ENCODE measurements around the gene MED10. TPM values are rescaled to one million over a fixed set of nuclear protein-coding genes. Genes with fewer than 3 reads are reported as not detected.
A peak's percentile ranks its signal among the peaks of the same experiment; 100 is the strongest.

Gene MED10
- total and polyA plus RNA-seq, 9 of the 15 experiments (the other 6 are each of a cell fraction or from before 2014, with no cell fraction given), result 23.8 to 83.4 (median 58.8) TPM

DNA sequence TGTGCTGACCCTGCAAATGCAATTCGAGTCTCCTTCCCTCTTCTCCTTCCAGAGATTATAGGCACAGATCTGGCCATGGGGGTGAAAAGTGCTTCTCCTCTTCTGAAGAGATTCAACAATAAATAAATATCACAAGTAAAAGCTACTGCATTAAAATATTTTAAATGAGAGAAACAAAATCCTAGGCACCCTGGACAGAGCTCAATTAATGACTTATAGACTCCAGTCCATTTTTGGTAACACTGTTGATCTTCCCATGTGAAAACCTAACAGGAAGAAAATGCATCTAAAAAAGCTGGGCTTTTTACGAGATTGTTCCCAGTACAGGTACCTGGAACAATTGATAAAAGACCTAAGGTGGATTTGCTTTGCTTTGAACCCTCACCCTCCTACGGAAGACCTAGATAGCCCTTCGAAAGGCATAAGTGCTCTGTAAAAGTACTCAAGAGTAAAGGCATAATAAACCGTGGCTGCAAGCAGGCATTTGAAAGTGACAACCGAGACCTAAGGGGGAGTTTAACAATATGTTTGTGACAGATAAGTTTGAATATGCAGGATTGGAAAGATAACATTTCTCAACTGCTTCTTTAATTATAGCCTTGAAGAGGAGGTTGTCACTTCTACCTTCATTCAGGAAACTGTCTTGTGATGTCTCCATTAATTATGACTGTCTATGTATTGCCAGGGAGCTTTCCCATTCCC lies 29.4 kb upstream of the MED10 start (continued):
- TF ChIP-seq EHMT2 (IDR thresholded peaks at IDR 0.05), result no peak
- TF ChIP-seq, protein P1, sequence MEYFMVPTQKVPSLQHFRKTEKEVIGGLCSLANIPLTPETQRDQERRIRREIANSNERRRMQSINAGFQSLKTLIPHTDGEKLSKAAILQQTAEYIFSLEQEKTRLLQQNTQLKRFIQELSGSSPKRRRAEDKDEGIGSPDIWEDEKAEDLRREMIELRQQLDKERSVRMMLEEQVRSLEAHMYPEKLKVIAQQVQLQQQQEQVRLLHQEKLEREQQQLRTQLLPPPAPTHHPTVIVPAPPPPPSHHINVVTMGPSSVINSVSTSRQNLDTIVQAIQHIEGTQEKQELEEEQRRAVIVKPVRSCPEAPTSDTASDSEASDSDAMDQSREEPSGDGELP (CRISPR knock-in tag; IDR thresholded peaks at IDR 0.05; ENCODE audit: borderline replicate concordance), result no peak
- TF ChIP-seq ZNF212 (CRISPR knock-in tag; IDR thresholded peaks at IDR 0.05), result no peak
- TF ChIP-seq, protein P2, sequence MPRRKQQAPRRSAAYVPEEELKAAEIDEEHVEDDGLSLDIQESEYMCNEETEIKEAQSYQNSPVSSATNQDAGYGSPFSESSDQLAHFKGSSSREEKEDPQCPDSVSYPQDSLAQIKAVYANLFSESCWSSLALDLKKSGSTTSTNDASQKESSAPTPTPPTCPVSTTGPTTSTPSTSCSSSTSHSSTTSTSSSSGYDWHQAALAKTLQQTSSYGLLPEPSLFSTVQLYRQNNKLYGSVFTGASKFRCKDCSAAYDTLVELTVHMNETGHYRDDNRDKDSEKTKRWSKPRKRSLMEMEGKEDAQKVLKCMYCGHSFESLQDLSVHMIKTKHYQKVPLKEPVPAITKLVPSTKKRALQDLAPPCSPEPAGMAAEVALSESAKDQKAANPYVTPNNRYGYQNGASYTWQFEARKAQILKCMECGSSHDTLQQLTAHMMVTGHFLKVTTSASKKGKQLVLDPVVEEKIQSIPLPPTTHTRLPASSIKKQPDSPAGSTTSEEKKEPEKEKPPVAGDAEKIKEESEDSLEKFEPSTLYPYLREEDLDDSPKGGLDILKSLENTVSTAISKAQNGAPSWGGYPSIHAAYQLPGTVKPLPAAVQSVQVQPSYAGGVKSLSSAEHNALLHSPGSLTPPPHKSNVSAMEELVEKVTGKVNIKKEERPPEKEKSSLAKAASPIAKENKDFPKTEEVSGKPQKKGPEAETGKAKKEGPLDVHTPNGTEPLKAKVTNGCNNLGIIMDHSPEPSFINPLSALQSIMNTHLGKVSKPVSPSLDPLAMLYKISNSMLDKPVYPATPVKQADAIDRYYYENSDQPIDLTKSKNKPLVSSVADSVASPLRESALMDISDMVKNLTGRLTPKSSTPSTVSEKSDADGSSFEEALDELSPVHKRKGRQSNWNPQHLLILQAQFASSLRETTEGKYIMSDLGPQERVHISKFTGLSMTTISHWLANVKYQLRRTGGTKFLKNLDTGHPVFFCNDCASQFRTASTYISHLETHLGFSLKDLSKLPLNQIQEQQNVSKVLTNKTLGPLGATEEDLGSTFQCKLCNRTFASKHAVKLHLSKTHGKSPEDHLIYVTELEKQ (CRISPR knock-in tag; IDR thresholded peaks at IDR 0.05), result no peak
- peak; percentile 32; the same call in 1 of the 2 replicates for TF ChIP-seq BHLHE40 (IDR thresholded peaks at IDR 0.05; ENCODE audit: low read length)
- no peak for TF ChIP-seq GABPB1 (CRISPR knock-in tag; IDR thresholded peaks at IDR 0.05)
- no peak for TF ChIP-seq HDAC8 (tag; IDR thresholded peaks at IDR 0.05)
- TF ChIP-seq ZKSCAN3 (CRISPR knock-in tag; IDR thresholded peaks at IDR 0.05), result no peak
- no peak for TF ChIP-seq ZNF445 (CRISPR knock-in tag; IDR thresholded peaks at IDR 0.05; ENCODE audit: low read depth)
- TF ChIP-seq RCOR1 (IDR thresholded peaks at IDR 0.05; ENCODE audit: borderline replicate concordance in 1 of 2, low read depth in 2 of 2, low read length in 2 of 2), result peak in 1 of 2 experiments; percentile 88; a peak in 2 of 4 replicates
- TF ChIP-seq STAT5A (IDR thresholded peaks at IDR 0.05; ENCODE audit: borderline replicate concordance, low read length), result peak; percentile 59; the same call in 1 of the 2 replicates
- no peak for TF ChIP-seq POLR2B (IDR thresholded peaks at IDR 0.05; ENCODE audit: low read depth, partially characterized antibody)
- TF ChIP-seq, protein P3, sequence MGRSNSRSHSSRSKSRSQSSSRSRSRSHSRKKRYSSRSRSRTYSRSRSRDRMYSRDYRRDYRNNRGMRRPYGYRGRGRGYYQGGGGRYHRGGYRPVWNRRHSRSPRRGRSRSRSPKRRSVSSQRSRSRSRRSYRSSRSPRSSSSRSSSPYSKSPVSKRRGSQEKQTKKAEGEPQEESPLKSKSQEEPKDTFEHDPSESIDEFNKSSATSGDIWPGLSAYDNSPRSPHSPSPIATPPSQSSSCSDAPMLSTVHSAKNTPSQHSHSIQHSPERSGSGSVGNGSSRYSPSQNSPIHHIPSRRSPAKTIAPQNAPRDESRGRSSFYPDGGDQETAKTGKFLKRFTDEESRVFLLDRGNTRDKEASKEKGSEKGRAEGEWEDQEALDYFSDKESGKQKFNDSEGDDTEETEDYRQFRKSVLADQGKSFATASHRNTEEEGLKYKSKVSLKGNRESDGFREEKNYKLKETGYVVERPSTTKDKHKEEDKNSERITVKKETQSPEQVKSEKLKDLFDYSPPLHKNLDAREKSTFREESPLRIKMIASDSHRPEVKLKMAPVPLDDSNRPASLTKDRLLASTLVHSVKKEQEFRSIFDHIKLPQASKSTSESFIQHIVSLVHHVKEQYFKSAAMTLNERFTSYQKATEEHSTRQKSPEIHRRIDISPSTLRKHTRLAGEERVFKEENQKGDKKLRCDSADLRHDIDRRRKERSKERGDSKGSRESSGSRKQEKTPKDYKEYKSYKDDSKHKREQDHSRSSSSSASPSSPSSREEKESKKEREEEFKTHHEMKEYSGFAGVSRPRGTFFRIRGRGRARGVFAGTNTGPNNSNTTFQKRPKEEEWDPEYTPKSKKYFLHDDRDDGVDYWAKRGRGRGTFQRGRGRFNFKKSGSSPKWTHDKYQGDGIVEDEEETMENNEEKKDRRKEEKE (IDR thresholded peaks at IDR 0.05; ENCODE audit: borderline replicate concordance in 1 of 2, control insufficient read depth in 1 of 2, low read depth in 2 of 2, low read length in 1 of 2), result no peak
- TF ChIP-seq TAL1 (IDR thresholded peaks at IDR 0.05), result peak; percentile 87
- peak; percentile 61; the same call in 1 of the 2 replicates for TF ChIP-seq HDAC2 (IDR thresholded peaks at IDR 0.05)
- 0 out of 2 replicates have a peak, but pooled peaks have one; percentile 2 for TF ChIP-seq GABPA (tag; conservative IDR thresholded peaks at IDR 0.05; ENCODE audit: low read depth)
- TF ChIP-seq PURB (CRISPR knock-in tag; IDR thresholded peaks at IDR 0.05; ENCODE audit: low read depth), result no peak
- TF ChIP-seq ELF2 (CRISPR knock-in tag; IDR thresholded peaks at IDR 0.05), result no peak
- TF ChIP-seq ZSCAN32 (CRISPR knock-in tag; IDR thresholded peaks at IDR 0.05), result no peak
- TF ChIP-seq HIVEP1 (CRISPR knock-in tag; IDR thresholded peaks at IDR 0.05), result no peak
- TF ChIP-seq KHSRP (IDR thresholded peaks at IDR 0.05), result no peak

Measured in K562 (cell line).